Esophagus muscularis mucosa (tissue), 4 donors: ENCODE data around the gene TLL2. TPM values are rescaled to one million over a fixed set of nuclear protein-coding genes. Genes with fewer than 3 reads are reported as not detected.
"Not testable (repeated sequence)": the region's sequence is repeated elsewhere in the genome, so short reads cannot be mapped to it uniquely, and the experiment has no call there.

Experiments used
- DNase-seq: peaks from one replicate; pipeline ENCODE4 v3.0.0-alpha.2; 2017; ENCODE audit errors: extremely low spot score
- H3K27ac ChIP-seq, 4 donors: fragments of 200-600 bp; sonication (generic); replicated peaks in 1 of 4; 1 replicate in 3 of 4; 2 replicates in 1 of 4; pipeline ENCODE4 v1.5.1; 2016 to 2019; ENCODE audit warnings: mild to moderate bottlenecking in 1 of 4
- H3K27me3 ChIP-seq, 4 donors: fragments of 200-600 bp; sonication (generic); one replicate each; pipeline versions ENCODE4 v1.5.1 to v1.6.0; 2016 to 2019
- H3K36me3 ChIP-seq, 4 donors: fragments of 200-600 bp; sonication (generic); one replicate each; pipeline ENCODE4 v1.5.1; 2016 to 2019
- H3K4me1 ChIP-seq, 4 donors: fragments of 200-600 bp; sonication (generic); one replicate each; pipeline ENCODE4 v1.5.1; 2016 to 2019
- H3K4me3 ChIP-seq, 4 donors: fragments of 200-600 bp; sonication (generic); 1 replicate in 2 of 4; 2 replicates in 2 of 4; pipeline ENCODE4 v1.5.1; 2016 to 2019; ENCODE audit warnings: mild to moderate bottlenecking in 4 of 4, moderate library complexity in 1 of 4
- H3K9me3 ChIP-seq, 4 donors: fragments of 200-600 bp; sonication (generic); 1 replicate in 3 of 4; 2 replicates in 1 of 4; pipeline ENCODE4 v1.5.1; 2016 to 2019
- CTCF ChIP-seq, 3 experiments: fragments of 200-600 bp in 2 of 3; fragments of 450-650 bp in 1 of 3; sonication (generic) in 2 of 3; IDR thresholded peaks; one replicate each; pipeline ENCODE4 v1.5.1; 2017 to 2019; ENCODE audit warnings: antibody characterized with exemption in 3 of 3, mild to moderate bottlenecking in 2 of 3, moderate library complexity in 1 of 3
- EP300 ChIP-seq: sonication (generic); formaldehyde crosslinking; IDR thresholded peaks from one replicate; pipeline ENCODE4 v1.6.1; 2017; ENCODE audit warnings: antibody characterized with exemption
- POLR2A ChIP-seq: fragments of 450-650 bp; IDR thresholded peaks from one replicate; pipeline ENCODE4 v1.6.1; 2017; ENCODE audit warnings: antibody characterized with exemption, moderate library complexity, mild to moderate bottlenecking, low read depth
- POLR2AphosphoS5 ChIP-seq, 2 donors: sonication (generic); formaldehyde crosslinking; IDR thresholded peaks; one replicate each; pipeline ENCODE4 v1.6.1; 2017; ENCODE audit warnings: antibody characterized with exemption in 2 of 2
- WGBS: methylation state at CpG from one replicate; pipeline ENCODE4 v1.1.5; 2018; 5-methylcytosine and 5-hydroxymethylcytosine counted together
- intact Hi-C: fragments of 100-400 bp; cut with DNase I; formaldehyde crosslinking; loops from one replicate; pipeline ENCODE4 v1.15.1; 2023
- total RNA-seq, 4 donors: library from RNA; depleted of rRNA; stranded (reverse); fragments of >200 nt; gene quantifications; one replicate each; pipeline versions ENCODE4 v1.1.0 to v1.2.1, GENCODE V29; 2016

The TLL2 gene
- total RNA-seq, 4 donors from 2014 or later: 0.17 to 2.1 (median 0.27) TPM

GRCh38 chr10:96555330-96555729 lies 41.6 kb upstream of the TLL2 start:
- intact Hi-C loops: no loop called here
- WGBS: 93% methylated on average over 3 of the region's 3 CpGs
- Histone ChIP-seq H3K27me3 (no peaks in the 10 kb centered on the region), H3K4me1 (no peaks in the 10 kb centered on the region), H3K4me3 (no peak overlapping the region), H3K9me3 (no peaks in the 10 kb centered on the region), H3K27ac (no peak overlapping the region), H3K36me3 (peaks cover 17 to 63% (median 52%) of the 10 kb centered on the region in 4 donors)
- no peak for TF ChIP-seq POLR2AphosphoS5 (IDR thresholded peaks at IDR 0.05)
- TF ChIP-seq CTCF (IDR thresholded peaks at IDR 0.05): no peak
- no peak for TF ChIP-seq EP300
- no peak for TF ChIP-seq POLR2A
- DNase-seq: no peak

DNA sequence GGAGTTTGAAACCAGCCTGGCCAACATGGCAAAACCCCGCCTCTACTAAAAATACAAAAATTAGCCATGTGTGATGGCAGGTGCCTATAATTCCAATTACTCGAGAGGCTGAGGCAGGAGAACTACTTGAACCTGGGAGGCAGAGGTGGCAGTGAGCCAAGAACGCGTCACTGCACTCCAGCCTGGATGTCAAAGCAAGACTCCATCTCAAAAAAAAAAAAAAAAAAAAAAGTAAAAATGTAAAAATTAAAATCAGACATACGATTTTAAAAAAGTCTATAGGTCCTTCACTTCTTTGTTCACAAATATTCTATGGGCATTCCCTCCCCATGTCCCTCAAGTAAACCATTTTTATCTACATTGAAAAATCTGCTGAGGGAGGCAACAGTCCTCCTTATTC lies 34.9 kb upstream of the TLL2 start:
- H3K9me3 ChIP-seq: no peaks in the 10 kb centered on the region
- H3K4me3 ChIP-seq: no peak overlapping the region
- WGBS: 74% methylated on average over 5 of the region's 5 CpGs
- H3K4me1 ChIP-seq: no peaks in the 10 kb centered on the region
- intact Hi-C loops: no loop called here
- H3K27ac ChIP-seq: no peak overlapping the region
- H3K27me3 ChIP-seq: no peaks in the 10 kb centered on the region
- DNase-seq: no peak
- TF ChIP-seq POLR2AphosphoS5 (IDR thresholded peaks at IDR 0.05) (no peak), CTCF (IDR thresholded peaks at IDR 0.05) (no peak), POLR2A (no peak), EP300 (no peak)
- H3K36me3 ChIP-seq: peaks cover 32 to 81% (median 56%) of the 10 kb centered on the region in 4 donors

DNA sequence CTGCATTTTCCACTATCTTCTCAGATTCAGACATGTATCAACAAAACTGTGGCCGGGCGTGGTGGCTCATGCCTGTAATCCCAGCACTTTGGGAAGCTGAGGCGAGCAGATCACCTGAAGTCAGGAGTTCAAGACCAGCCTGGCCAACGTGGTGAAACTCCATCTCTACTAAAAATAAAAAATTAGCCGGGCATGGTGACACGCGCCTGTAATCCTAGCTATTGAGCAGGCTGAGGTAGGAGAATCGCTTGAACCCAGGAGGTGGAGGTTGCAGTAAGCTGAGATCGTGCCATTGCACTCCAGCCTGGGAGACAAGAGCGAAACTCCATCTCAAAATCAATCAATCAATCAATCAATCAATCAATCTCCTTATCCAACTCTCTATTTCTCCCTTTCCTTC lies 31.8 kb upstream of the TLL2 start:
- H3K4me3 ChIP-seq, H3K4me1 ChIP-seq, H3K27me3 ChIP-seq, H3K27ac ChIP-seq, DNase-seq, H3K9me3 ChIP-seq, intact Hi-C loops: not testable (repeated sequence)
- H3K36me3 ChIP-seq: peaks cover 24 to 75% (median 51%) of the 10 kb centered on the region in 4 donors
- 93% methylated on average over 10 of the region's 10 CpGs for WGBS

- 91% methylated on average over 2 of the region's 2 CpGs for WGBS
- no peak overlapping the region for H3K27ac ChIP-seq
- intact Hi-C loops: no loop called here
- no peak overlapping the region for H3K4me3 ChIP-seq
- no peaks in the 10 kb centered on the region for H3K27me3 ChIP-seq
- no peaks in the 10 kb centered on the region for H3K4me1 ChIP-seq
- DNase-seq: no peak
- peaks cover 7 to 64% (median 42%) of the 10 kb centered on the region in 4 donors for H3K36me3 ChIP-seq
- H3K9me3 ChIP-seq: no peaks in the 10 kb centered on the region
- TF ChIP-seq POLR2A: no peak
- no peak for TF ChIP-seq POLR2AphosphoS5 (IDR thresholded peaks at IDR 0.05)
- no peak for TF ChIP-seq EP300
- TF ChIP-seq CTCF (IDR thresholded peaks at IDR 0.05): no peak
These were observed 28.2 kb upstream of the TLL2 start for GRCh38 chr10:96541921-96542320.

GRCh38 chr10:96540240-96540639 lies 26.5 kb upstream of the TLL2 start:
- 94% methylated on average over 3 of the region's 3 CpGs for WGBS
- intact Hi-C loops: no loop called here
- no peak overlapping the region for H3K4me3 ChIP-seq
- H3K27me3 ChIP-seq: no peaks in the 10 kb centered on the region
- peaks cover 0 to 51% (median 30%) of the 10 kb centered on the region in 4 donors for H3K36me3 ChIP-seq
- no peak overlapping the region for H3K27ac ChIP-seq
- no peaks in the 10 kb centered on the region for H3K4me1 ChIP-seq
- TF ChIP-seq POLR2A (no peak), EP300 (no peak), CTCF (IDR thresholded peaks at IDR 0.05) (no peak), POLR2AphosphoS5 (IDR thresholded peaks at IDR 0.05) (no peak)
- H3K9me3 ChIP-seq: no peaks in the 10 kb centered on the region
- no peak for DNase-seq
